CD4-positive, alpha-beta T cell treated with Interleukin-17A for 4 hours (primary cell): Measurements from ENCODE around the gene MYO18B.

Experiments used
- DNase-seq: peaks from one replicate; pipeline ENCODE4 v3.0.0-alpha.2; 2020; ENCODE audit warnings: mixed read lengths

MYO18B gene

GRCh38 chr22:25749420-25750169 lies 7.6 kb downstream of the MYO18B start:
- no peak for DNase-seq

GRCh38 chr22:25750569-25751173 lies 8.7 kb downstream of the MYO18B start:
- DNase-seq: no peak

- no peak for DNase-seq
Measured at GRCh38 chr22:25751174-25751581, 9.2 kb downstream of the MYO18B start.

- DNase-seq: no peak
Measured at GRCh38 chr22:25752615-25753214, 10.7 kb downstream of the MYO18B start.

- no peak for DNase-seq
Measured at GRCh38 chr22:25753252-25753651, 11.3 kb downstream of the MYO18B start.

GRCh38 chr22:25754527-25755202 lies 12.7 kb downstream of the MYO18B start:
- no peak for DNase-seq

- no peak for DNase-seq
Measured at GRCh38 chr22:25757686-25758085, 15.7 kb downstream of the MYO18B start.

- no peak for DNase-seq
Measured at GRCh38 chr22:25758316-25758715, 16.3 kb downstream of the MYO18B start.

GRCh38 chr22:25759825-25760231 lies 17.8 kb downstream of the MYO18B start:
- DNase-seq: no peak

- DNase-seq: no peak
Measured at GRCh38 chr22:25760294-25760693, 18.3 kb downstream of the MYO18B start.

GRCh38 chr22:25760848-25761595 lies 19.0 kb downstream of the MYO18B start:
- no peak for DNase-seq

- no peak for DNase-seq
Measured at GRCh38 chr22:25762147-25762546, 20.2 kb downstream of the MYO18B start.

GRCh38 chr22:25763239-25763777 lies 21.3 kb downstream of the MYO18B start:
- no peak for DNase-seq

- DNase-seq: no peak
Measured at GRCh38 chr22:25764270-25765015, 22.5 kb downstream of the MYO18B start.

GRCh38 chr22:25765016-25765367 lies 23.0 kb downstream of the MYO18B start:
- DNase-seq: no peak

- DNase-seq: no peak
Measured at GRCh38 chr22:25765801-25766200, 23.8 kb downstream of the MYO18B start.

- no peak for DNase-seq
Measured at GRCh38 chr22:25766418-25766817, 24.4 kb downstream of the MYO18B start.

- no peak for DNase-seq
Measured at GRCh38 chr22:25770333-25770732, 28.3 kb downstream of the MYO18B start.

- DNase-seq: no peak
Measured at GRCh38 chr22:25772288-25772687, 30.3 kb downstream of the MYO18B start.

- DNase-seq: no peak
Measured at GRCh38 chr22:25774575-25775026, 32.6 kb downstream of the MYO18B start.

GRCh38 chr22:25775531-25775930 lies 33.5 kb downstream of the MYO18B start:
- DNase-seq: no peak

- DNase-seq: no peak
Measured at GRCh38 chr22:25777411-25777810, 35.4 kb downstream of the MYO18B start.
